ENCODE measurements around the gene URGCP. TPM values are rescaled to one million over a fixed set of nuclear protein-coding genes. Genes with fewer than 3 reads are reported as not detected.

Gene URGCP
- total RNA-seq, 3 donors from 2014 or later = 51.0 to 64.8 (median 60.4) TPM

Other genes with a start within 250 kb of the URGCP start
- 10 to 100 TPM; 35.1 to 42.1 (median 38.8) TPM for gene COA1, start 177.1 kb downstream of the URGCP start, total RNA-seq
- gene BLVRA, start 147.9 kb downstream of the URGCP start, total RNA-seq = 10 to 100 TPM in 2 of 3 donors, 1 to 10 TPM in 1; 8.1 to 55.4 (median 12.9) TPM
- 10 to 100 TPM; 86.4 to 93.1 (median 90.2) TPM for gene MRPS24, start 37.1 kb downstream of the URGCP start, total RNA-seq
- 10 to 100 TPM; 11.5 to 20.7 (median 11.8) TPM for gene UBE2D4, start 19.8 kb upstream of the URGCP start, total RNA-seq
- not detected for gene SPDYE1, start 91.3 kb upstream of the URGCP start, total RNA-seq
- gene DBNL, start 138.1 kb upstream of the URGCP start, total RNA-seq = 10 to 100 TPM; 84.2 to 91.2 (median 89.8) TPM
- gene PGAM2, start 159.0 kb upstream of the URGCP start, total RNA-seq = 1 to 10 TPM in 1 of 3 donors, under 1 TPM in 2; 0.84 to 1.4 (median 0.96) TPM
- gene POLM, start 175.9 kb upstream of the URGCP start, total RNA-seq = 10 to 100 TPM; 27.0 to 33.7 (median 28.1) TPM
- gene AEBP1, start 197.7 kb upstream of the URGCP start, total RNA-seq = 100 to 1,000 TPM in 1 of 3 donors, 10 to 100 TPM in 2; 14.1 to 130 (median 42.2) TPM
- gene POLD2, start 217.0 kb upstream of the URGCP start, total RNA-seq = 10 to 100 TPM; 51.5 to 57.0 (median 52.0) TPM
- 1 to 10 TPM in 1 of 3 donors, not detected in 2; 2.0 TPM for gene MYL7, start 234.7 kb upstream of the URGCP start, total RNA-seq